Neural cell (in vitro differentiated cells): ENCODE measurements around the gene DNAJB6. TPM values are rescaled to one million over a fixed set of nuclear protein-coding genes. Genes with fewer than 3 reads are reported as not detected.
"Not testable (repeated sequence)": the region's sequence is repeated elsewhere in the genome, so short reads cannot be mapped to it uniquely, and the experiment has no call there.

Source experiments
- H2AFZ ChIP-seq: fragments of 200-600, 300-800 bp; sonication (generic), shearing (Covaris generic); 2 replicates; pipeline ENCODE4 v1.6.0; 2014; ENCODE audit warnings: low read depth, mild to moderate bottlenecking, antibody characterized with exemption, low read length, moderate library complexity
- H3F3A ChIP-seq: fragments of 200-600 bp; shearing (Covaris generic); 2 replicates; pipeline ENCODE4 v1.6.1; 2016; ENCODE audit warnings: mild to moderate bottlenecking, moderate library complexity, mixed read lengths, antibody characterized with exemption, low read length; ENCODE audit not compliant: insufficient read depth, poor library complexity, severe bottlenecking
- H3K27ac ChIP-seq: fragments of 200-600, 300-800 bp; sonication (generic), shearing (Covaris generic); 2 replicates; pipeline ENCODE4 v1.5.1; 2014; ENCODE audit warnings: mild to moderate bottlenecking, low read length, moderate library complexity
- H3K27me3 ChIP-seq: fragments of 300-800, 200-600 bp; sonication (generic), shearing (Covaris generic); 2 replicates; pipeline ENCODE4 v1.6.0; 2014; ENCODE audit warnings: mild to moderate bottlenecking, low read depth, low read length, moderate library complexity; ENCODE audit not compliant: insufficient read depth
- H3K36me3 ChIP-seq: fragments of 300-800, 200-600 bp; sonication (generic), shearing (Covaris generic); 2 replicates; pipeline ENCODE4 v1.5.1; 2014; ENCODE audit warnings: mild to moderate bottlenecking, antibody characterized with exemption, low read length, moderate library complexity; ENCODE audit not compliant: insufficient read depth
- H3K4me2 ChIP-seq: fragments of 300-800, 200-600 bp; sonication (generic), shearing (Covaris generic); 2 replicates; pipeline ENCODE4 v1.6.0; 2014; ENCODE audit warnings: mild to moderate bottlenecking, low read length
- H3K4me3 ChIP-seq: fragments of 300-800, 200-600 bp; sonication (generic), shearing (Covaris generic); 2 replicates; pipeline ENCODE4 v1.5.1; 2014; ENCODE audit warnings: mild to moderate bottlenecking, low read length, moderate library complexity
- H3K79me2 ChIP-seq: fragments of 200-600 bp; shearing (Covaris generic); replicated peaks from 2 replicates; pipeline ENCODE4 v1.6.0; 2014; ENCODE audit warnings: mild to moderate bottlenecking, low read length, moderate library complexity; ENCODE audit not compliant: insufficient read depth
- H3K9ac ChIP-seq: fragments of 300-800, 200-600 bp; sonication (generic), shearing (Covaris generic); 2 replicates; pipeline ENCODE4 v1.6.1; 2016; ENCODE audit warnings: mild to moderate bottlenecking, low read length, mixed read lengths
- H3K9me2 ChIP-seq: fragments of 200-600 bp; shearing (Covaris generic); 2 replicates; pipeline ENCODE4 v1.6.1; 2016; ENCODE audit warnings: mild to moderate bottlenecking, low read length, mixed read lengths; ENCODE audit not compliant: insufficient read depth
- H3K9me3 ChIP-seq: fragments of 200-600, 300-800 bp; sonication (generic), shearing (Covaris generic); 2 replicates; pipeline ENCODE4 v1.6.1; 2016; ENCODE audit warnings: mild to moderate bottlenecking, mixed run types, low read length, moderate library complexity, mixed read lengths
- H4K20me1 ChIP-seq: fragments of 200-600 bp; shearing (Covaris generic); 2 replicates; pipeline ENCODE4 v1.6.1; 2016; ENCODE audit warnings: mild to moderate bottlenecking, mixed run types; ENCODE audit not compliant: insufficient read depth
- EZH2 ChIP-seq: fragments of 200-600, 300-800 bp; shearing (Covaris generic), sonication (generic); IDR thresholded peaks from 2 replicates; pipeline ENCODE4 v1.6.1; 2014; ENCODE audit warnings: antibody characterized with exemption, low read length, borderline replicate concordance, mild to moderate bottlenecking; ENCODE audit not compliant: insufficient read depth, poor library complexity, severe bottlenecking
- MXI1 ChIP-seq: fragments of 450-650 bp; conservative IDR thresholded peaks from 2 replicates; pipeline ENCODE4 v1.6.1; 2014; ENCODE audit warnings: antibody characterized with exemption, mild to moderate bottlenecking; ENCODE audit not compliant: poor library complexity, severe bottlenecking
- POLR2AphosphoS5 ChIP-seq: IDR thresholded peaks from 2 replicates; pipeline ENCODE4 v1.6.1; 2012
- RAD21 ChIP-seq: fragments of 450-650 bp; conservative IDR thresholded peaks from 2 replicates; pipeline ENCODE4 v1.6.1; 2014; ENCODE audit warnings: antibody characterized with exemption, mild to moderate bottlenecking, moderate library complexity
- SMC3 ChIP-seq: fragments of 450-650 bp; conservative IDR thresholded peaks from 2 replicates; pipeline ENCODE4 v1.6.1; 2014; ENCODE audit warnings: antibody characterized with exemption, mild to moderate bottlenecking, moderate library complexity; ENCODE audit not compliant: poor library complexity
- TAF1 ChIP-seq: IDR thresholded peaks from 2 replicates; pipeline ENCODE4 v1.6.1; 2012; ENCODE audit warnings: low read depth
- polyA plus RNA-seq: library from polyadenylated mRNA; depleted of rRNA; stranded (reverse); fragments of >200 nt; gene quantifications from 2 replicates; pipeline ENCODE4 v1.2.3, GENCODE V29; 2014
- TF ChIP-seq, protein P1 (sequence below): IDR thresholded peaks from 2 replicates; pipeline ENCODE4 v1.6.1; 2012; ENCODE audit warnings: borderline replicate concordance
- TF ChIP-seq, protein P2 (sequence below): fragments of 450-650 bp; IDR thresholded peaks from 2 replicates; pipeline ENCODE4 v1.5.1; 2014; ENCODE audit warnings: antibody characterized with exemption, mild to moderate bottlenecking, moderate library complexity; ENCODE audit not compliant: poor library complexity, severe bottlenecking

The DNAJB6 gene
- polyA plus RNA-seq, 1 donor from 2014 or later = 427 TPM

DNA sequence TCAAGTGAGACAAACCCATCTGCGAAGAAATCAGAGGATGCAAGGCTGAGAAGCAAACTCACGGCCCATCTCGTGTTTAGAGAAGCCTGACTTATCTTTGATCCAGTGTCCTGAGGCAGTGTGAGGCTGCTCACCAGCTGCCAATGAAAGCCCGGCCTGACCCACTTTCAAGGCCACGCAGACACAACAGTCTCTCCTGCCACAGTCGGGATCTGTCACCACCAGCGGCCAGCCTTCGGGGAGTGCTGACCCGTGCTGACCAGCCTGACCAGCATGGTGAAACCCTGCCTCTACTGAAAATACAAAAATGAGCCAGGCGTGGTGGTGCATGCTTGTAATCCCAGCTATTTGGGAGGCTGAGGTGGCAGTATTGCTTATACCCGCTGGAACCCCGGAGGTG is 7.4 kb upstream of the DNAJB6 start:
- Histone ChIP-seq H3K9me2 (no peaks in the 10 kb centered on the region), H3F3A (no peaks in the 10 kb centered on the region), H3K27ac (no peak overlapping the region), H3K36me3 (no peaks in the 10 kb centered on the region), H3K9me3 (no peaks in the 10 kb centered on the region), H3K4me3 (no peak overlapping the region), H3K9ac (no peak overlapping the region), H3K4me2 (no peak overlapping the region), H3K79me2 (no peaks in the 10 kb centered on the region), H2AFZ (no peak overlapping the region), H3K27me3 (no peaks in the 10 kb centered on the region), H4K20me1 (no peaks in the 10 kb centered on the region)
- TF ChIP-seq SMC3 = no peak
- TF ChIP-seq, protein P1, sequence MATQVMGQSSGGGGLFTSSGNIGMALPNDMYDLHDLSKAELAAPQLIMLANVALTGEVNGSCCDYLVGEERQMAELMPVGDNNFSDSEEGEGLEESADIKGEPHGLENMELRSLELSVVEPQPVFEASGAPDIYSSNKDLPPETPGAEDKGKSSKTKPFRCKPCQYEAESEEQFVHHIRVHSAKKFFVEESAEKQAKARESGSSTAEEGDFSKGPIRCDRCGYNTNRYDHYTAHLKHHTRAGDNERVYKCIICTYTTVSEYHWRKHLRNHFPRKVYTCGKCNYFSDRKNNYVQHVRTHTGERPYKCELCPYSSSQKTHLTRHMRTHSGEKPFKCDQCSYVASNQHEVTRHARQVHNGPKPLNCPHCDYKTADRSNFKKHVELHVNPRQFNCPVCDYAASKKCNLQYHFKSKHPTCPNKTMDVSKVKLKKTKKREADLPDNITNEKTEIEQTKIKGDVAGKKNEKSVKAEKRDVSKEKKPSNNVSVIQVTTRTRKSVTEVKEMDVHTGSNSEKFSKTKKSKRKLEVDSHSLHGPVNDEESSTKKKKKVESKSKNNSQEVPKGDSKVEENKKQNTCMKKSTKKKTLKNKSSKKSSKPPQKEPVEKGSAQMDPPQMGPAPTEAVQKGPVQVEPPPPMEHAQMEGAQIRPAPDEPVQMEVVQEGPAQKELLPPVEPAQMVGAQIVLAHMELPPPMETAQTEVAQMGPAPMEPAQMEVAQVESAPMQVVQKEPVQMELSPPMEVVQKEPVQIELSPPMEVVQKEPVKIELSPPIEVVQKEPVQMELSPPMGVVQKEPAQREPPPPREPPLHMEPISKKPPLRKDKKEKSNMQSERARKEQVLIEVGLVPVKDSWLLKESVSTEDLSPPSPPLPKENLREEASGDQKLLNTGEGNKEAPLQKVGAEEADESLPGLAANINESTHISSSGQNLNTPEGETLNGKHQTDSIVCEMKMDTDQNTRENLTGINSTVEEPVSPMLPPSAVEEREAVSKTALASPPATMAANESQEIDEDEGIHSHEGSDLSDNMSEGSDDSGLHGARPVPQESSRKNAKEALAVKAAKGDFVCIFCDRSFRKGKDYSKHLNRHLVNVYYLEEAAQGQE = no peak
- TF ChIP-seq EZH2 = no peak
- TF ChIP-seq RAD21 = no peak
- no peak for TF ChIP-seq TAF1
- TF ChIP-seq MXI1 = no peak
- TF ChIP-seq, protein P2, sequence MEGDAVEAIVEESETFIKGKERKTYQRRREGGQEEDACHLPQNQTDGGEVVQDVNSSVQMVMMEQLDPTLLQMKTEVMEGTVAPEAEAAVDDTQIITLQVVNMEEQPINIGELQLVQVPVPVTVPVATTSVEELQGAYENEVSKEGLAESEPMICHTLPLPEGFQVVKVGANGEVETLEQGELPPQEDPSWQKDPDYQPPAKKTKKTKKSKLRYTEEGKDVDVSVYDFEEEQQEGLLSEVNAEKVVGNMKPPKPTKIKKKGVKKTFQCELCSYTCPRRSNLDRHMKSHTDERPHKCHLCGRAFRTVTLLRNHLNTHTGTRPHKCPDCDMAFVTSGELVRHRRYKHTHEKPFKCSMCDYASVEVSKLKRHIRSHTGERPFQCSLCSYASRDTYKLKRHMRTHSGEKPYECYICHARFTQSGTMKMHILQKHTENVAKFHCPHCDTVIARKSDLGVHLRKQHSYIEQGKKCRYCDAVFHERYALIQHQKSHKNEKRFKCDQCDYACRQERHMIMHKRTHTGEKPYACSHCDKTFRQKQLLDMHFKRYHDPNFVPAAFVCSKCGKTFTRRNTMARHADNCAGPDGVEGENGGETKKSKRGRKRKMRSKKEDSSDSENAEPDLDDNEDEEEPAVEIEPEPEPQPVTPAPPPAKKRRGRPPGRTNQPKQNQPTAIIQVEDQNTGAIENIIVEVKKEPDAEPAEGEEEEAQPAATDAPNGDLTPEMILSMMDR = no peak
- no peak for TF ChIP-seq POLR2AphosphoS5

GRCh38 chr7:157330567-157330966 is 6.2 kb upstream of the DNAJB6 start:
- not testable (repeated sequence) for H3K79me2 ChIP-seq, H3K27ac ChIP-seq, H3K36me3 ChIP-seq, H3K4me3 ChIP-seq, H3K9me2 ChIP-seq, H2AFZ ChIP-seq, H3K9me3 ChIP-seq, H3K27me3 ChIP-seq, H3K4me2 ChIP-seq, H3K9ac ChIP-seq, H4K20me1 ChIP-seq, H3F3A ChIP-seq

GRCh38 chr7:157331049-157331448 is 5.8 kb upstream of the DNAJB6 start:
- not testable (repeated sequence) for H3K27ac ChIP-seq, H4K20me1 ChIP-seq, H3K79me2 ChIP-seq, H3K4me3 ChIP-seq, H3F3A ChIP-seq, H3K4me2 ChIP-seq, H3K9me2 ChIP-seq, H3K36me3 ChIP-seq, H3K9ac ChIP-seq, H2AFZ ChIP-seq, H3K9me3 ChIP-seq, H3K27me3 ChIP-seq
